ENCODE results near the gene KCNJ1.

KCNJ1 gene

GRCh38 chr11:128901653-128902514 is 34.8 kb upstream of the KCNJ1 start:
- no peak for DNase-seq (ENCODE audit: low read depth, low spot score)

DNA sequence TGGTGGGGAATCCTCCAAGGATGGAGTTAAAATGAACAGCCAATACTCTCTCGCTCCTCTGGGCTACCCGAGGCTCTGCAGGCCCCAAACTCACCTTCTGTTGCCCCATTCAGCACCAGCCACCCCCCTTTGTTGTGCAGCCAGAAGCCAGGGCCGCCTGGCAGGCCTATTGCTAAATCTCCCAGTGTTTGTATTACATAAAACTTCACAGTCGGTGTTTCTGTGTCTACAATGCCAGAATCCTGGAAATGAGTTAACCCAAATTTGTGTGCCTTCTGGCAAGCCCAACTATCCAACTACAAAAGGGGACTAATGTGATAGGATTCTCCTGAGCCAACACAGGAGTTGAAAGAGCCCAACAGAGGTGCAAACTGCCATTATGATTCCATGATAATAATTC is 33.4 kb upstream of the KCNJ1 start:
- no peak for DNase-seq (ENCODE audit: low read depth, low spot score)

DNA sequence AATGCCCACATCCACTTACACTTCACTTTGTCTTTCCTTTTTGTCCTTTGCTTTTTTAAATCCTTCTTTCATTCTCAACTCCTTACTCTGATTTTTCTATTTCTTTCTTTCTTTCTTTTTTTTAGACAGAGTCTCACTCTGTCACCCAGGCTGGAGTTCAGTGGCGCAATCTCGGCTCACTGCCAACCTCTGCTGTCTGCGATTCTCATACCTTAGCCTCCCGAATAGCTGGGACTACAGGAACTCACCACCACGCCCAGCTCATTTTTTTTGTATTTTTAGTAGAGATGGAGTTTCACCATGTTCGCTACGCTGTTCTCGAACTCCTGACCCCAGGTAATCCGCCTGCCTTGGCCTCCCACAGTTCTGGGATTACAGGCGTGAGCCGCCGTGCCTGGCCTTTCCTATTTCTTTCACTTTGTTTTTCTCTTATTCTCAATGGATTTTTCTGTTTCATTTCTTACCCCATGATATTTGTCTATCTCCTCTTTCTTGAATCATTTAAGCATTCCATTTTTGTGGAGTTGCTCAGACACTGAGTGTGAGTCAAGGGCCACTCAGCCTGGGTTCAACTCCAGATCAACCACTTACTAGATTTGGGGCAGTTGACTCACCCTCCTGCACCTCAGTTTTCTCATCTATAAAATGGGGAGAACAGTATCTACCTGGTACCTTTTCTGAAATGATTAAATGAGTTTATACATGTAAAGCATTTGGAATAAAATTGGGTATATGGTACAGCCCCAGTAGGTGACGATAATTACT is 31.7 kb upstream of the KCNJ1 start:
- no peak for DNase-seq (ENCODE audit: low read depth, low spot score)

GRCh38 chr11:128897826-128898225 is 30.7 kb upstream of the KCNJ1 start:
- DNase-seq (ENCODE audit: low read depth, low spot score) = no peak

DNA sequence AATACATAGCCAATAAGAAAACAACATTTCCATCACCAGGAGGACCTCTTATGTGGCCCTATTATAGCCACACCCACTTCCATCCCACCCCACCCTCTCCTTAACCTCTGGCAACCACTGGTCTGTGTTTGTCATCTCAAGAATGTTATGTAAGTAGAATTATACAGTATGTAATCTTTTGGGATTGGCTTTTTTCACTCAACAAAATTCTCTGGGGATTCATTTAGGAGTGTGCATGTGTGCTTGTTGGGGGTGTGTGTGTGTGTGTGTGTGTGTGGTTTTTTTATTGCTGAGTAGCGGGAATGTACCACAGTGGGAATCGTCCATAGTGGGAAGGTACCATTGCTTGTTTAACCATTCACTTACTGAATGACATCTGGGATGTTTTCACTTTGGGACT is 29.3 kb upstream of the KCNJ1 start:
- DNase-seq (ENCODE audit: low read depth, low spot score) = no peak

DNA sequence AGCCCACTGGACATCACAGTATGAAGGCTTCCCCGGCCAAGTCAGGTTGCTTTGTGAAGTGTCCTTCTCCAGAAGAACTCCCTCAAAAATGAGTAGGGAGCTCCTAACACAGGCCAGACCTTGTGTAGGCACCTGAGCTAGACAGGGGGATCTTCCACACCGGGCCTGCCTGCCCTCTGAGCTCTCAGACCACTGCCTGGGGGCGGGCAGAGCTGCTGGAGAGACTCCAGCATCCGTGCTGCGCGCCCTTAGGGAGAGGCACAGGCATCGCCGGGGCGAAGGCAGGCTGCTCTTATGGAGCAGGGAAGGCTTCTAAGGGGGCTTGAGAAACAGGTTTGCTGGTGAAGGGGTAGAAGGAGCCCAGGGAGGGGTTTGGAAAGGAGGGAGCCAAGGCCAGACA is 28.4 kb upstream of the KCNJ1 start:
- no peak for DNase-seq (ENCODE audit: low read depth, low spot score)

DNA sequence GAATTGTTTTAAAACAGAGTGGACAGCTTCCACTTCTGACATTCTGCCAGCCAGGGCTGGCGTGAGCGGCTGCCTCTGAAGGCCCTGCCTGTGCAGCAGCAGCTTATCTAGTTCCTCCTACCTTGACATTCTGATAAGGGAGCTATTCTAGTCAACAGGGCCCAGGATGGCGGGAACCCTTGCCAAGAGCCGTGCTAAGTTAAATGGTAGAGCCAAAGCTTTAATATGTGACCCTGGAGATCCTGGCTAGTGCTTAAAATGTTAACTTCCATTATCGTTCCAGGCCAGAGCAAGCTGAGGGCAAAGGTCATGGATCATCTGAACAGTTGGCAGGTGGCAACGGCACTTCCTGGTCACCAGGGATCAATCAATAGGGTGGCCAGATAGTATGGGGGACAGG is 27.6 kb upstream of the KCNJ1 start:
- DNase-seq (ENCODE audit: low read depth, low spot score) = no peak

- no peak for DNase-seq (ENCODE audit: low read depth, low spot score)
These were observed 27.2 kb upstream of the KCNJ1 start for GRCh38 chr11:128894286-128894681.

- DNase-seq (ENCODE audit: low read depth, low spot score) = no peak
These were observed 26.6 kb upstream of the KCNJ1 start for GRCh38 chr11:128893578-128894285.

GRCh38 chr11:128892866-128893565 is 25.9 kb upstream of the KCNJ1 start:
- DNase-seq (ENCODE audit: low read depth, low spot score) = no peak

- DNase-seq (ENCODE audit: low read depth, low spot score) = no peak
These were observed 24.9 kb upstream of the KCNJ1 start for GRCh38 chr11:128891913-128892398.

DNA sequence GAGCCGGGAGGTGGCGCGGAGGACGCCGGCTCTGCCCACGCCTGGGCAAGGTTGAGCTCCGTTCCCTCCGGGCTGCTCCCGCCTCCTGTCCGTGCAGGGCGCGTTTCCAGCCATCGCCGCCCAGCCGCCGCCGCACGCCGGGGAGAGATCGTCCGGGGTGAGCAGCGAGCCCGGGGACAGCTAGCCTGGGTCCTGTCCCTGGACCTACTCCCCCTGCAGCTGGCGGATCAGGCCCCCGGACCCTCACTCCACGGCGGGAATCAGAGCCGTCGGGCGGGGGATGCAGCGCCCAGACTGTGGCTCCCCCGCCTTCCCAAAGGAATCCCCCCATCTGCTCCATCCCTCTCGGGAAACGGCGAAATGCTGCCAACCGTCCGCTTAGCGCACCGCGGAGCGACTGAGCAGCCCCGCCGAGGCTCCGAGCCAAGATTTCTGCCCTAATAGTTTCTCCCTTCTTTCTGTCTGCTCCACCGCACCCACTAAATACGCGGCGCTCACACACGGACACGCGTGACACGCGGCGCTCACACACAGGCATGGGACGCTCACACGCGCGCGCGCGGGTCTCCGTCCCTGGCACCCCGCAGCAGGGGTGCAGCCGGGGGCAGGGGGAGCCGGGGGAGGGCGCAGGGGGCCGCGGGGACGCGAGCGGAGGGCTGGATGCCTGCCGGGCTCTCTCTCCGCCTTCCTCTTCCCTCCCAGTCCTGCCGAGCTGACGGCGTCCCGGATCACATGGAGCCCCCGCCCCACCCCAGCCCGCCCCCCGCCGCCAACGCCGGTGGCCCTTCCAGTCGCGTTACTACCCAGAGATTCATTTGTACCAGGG is 23.7 kb upstream of the KCNJ1 start, which contains the start of gene KCNJ5:
TSS of gene KCNJ5 (plus strand) at position 814 of the 826 bp plus-strand sequence. CDS start 19,918 bp downstream, outside the sequence.
- no peak for DNase-seq (ENCODE audit: low read depth, low spot score)

- DNase-seq (ENCODE audit: low read depth, low spot score) = no peak
These were observed 23.1 kb upstream of the KCNJ1 start for GRCh38 chr11:128890216-128890542.

- DNase-seq (ENCODE audit: low read depth, low spot score) = no peak
These were observed 22.6 kb upstream of the KCNJ1 start for GRCh38 chr11:128889657-128890213.

GRCh38 chr11:128888034-128888985 is 21.2 kb upstream of the KCNJ1 start:
- no peak for DNase-seq (ENCODE audit: low read depth, low spot score)

- no peak for DNase-seq (ENCODE audit: low read depth, low spot score)
These were observed 19.5 kb upstream of the KCNJ1 start for GRCh38 chr11:128886406-128887124.

GRCh38 chr11:128884703-128885338 is 17.7 kb upstream of the KCNJ1 start:
- DNase-seq (ENCODE audit: low read depth, low spot score) = no peak

- no peak for DNase-seq (ENCODE audit: low read depth, low spot score)
These were observed 17.0 kb upstream of the KCNJ1 start for GRCh38 chr11:128884054-128884453.
